Measurements from ENCODE around the gene PKP1. TPM values are rescaled to one million over a fixed set of nuclear protein-coding genes. Genes with fewer than 3 reads are reported as not detected.
A peak's percentile ranks its signal among the peaks of the same experiment; 100 is the strongest.

PKP1 gene
- total RNA-seq, 2 experiments from 2014 or later = not detected

DNA sequence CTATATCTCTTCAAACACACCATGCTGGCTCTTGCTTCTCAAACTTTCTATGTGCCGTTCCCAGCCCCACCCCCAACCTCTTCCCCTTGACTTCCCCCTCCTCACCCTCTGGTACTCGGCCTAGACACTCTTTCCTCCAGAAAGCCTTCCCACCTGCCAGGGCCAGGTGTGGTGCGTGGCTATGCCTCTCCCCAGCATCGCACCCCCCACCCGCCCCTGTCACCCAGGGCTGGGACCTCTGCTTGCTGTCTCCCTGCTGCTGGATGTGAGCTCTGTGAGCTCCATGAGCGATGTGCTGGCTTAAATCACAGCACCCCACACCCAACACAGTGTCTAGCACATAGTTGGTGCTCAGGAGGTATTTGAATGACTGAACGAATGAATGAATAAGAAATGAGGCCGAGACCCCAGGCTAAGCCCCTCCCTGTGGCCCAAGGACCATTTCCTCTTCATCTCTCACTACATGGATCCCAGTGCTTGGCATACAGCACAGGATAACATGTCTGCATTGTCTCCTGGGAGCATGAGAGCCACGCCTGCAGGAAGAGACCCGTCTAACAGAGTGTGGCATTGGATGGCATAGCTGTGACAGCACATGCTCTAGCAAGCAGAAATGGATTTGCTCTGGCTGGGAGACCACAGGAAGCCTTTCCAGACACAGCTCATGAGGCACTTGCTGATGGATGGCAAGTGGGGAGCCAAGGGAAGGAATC is 74.5 kb downstream of the PKP1 start:
- no peak overlapping the region for H3K4me3 Mint-ChIP-seq
- no peaks in the 10 kb centered on the region for H3K4me1 Mint-ChIP-seq
- H3K9me3 Mint-ChIP-seq (ENCODE audit: low read depth) = no peaks in the 10 kb centered on the region
- intact Hi-C loops (cut with DNase I, micrococcal nuclease) = no loop called here
- ATAC-seq (no peak), DNase-seq (no peak)
- H3K27me3 Mint-ChIP-seq = peaks cover 2% of the 10 kb centered on the region
- ChIA-PET CTCF (interaction anchor here (0.7 to 5.7 kb wide), 3 partner anchors 11 to 117 kb away, joined by 3 to 23 read pairs (median 5); no protein-coding TSS in a partner anchor), POLR2A (no interaction called here)
- no peaks in the 10 kb centered on the region for H3K36me3 Mint-ChIP-seq (ENCODE audit: low read depth)
- H3K27ac Mint-ChIP-seq = no peak overlapping the region

- ChIA-PET CTCF (interaction anchor here (0.7 to 5.7 kb wide), 4 partner anchors 11 to 358 kb away, joined by 3 to 23 read pairs (median 4); no protein-coding TSS in a partner anchor), POLR2A (no interaction called here)
- Mint-ChIP-seq H3K9me3 (ENCODE audit: low read depth) (no peaks in the 10 kb centered on the region), H3K4me3 (no peak overlapping the region), H3K27ac (no peak overlapping the region), H3K36me3 (ENCODE audit: low read depth) (no peaks in the 10 kb centered on the region), H3K27me3 (peaks cover 5% of the 10 kb centered on the region), H3K4me1 (no peaks in the 10 kb centered on the region)
- no peak for ATAC-seq
- no peak for DNase-seq
- intact Hi-C loops (cut with DNase I, micrococcal nuclease) = no loop called here
These were observed 75.3 kb downstream of the PKP1 start for GRCh38 chr1:201358596-201358995.

DNA sequence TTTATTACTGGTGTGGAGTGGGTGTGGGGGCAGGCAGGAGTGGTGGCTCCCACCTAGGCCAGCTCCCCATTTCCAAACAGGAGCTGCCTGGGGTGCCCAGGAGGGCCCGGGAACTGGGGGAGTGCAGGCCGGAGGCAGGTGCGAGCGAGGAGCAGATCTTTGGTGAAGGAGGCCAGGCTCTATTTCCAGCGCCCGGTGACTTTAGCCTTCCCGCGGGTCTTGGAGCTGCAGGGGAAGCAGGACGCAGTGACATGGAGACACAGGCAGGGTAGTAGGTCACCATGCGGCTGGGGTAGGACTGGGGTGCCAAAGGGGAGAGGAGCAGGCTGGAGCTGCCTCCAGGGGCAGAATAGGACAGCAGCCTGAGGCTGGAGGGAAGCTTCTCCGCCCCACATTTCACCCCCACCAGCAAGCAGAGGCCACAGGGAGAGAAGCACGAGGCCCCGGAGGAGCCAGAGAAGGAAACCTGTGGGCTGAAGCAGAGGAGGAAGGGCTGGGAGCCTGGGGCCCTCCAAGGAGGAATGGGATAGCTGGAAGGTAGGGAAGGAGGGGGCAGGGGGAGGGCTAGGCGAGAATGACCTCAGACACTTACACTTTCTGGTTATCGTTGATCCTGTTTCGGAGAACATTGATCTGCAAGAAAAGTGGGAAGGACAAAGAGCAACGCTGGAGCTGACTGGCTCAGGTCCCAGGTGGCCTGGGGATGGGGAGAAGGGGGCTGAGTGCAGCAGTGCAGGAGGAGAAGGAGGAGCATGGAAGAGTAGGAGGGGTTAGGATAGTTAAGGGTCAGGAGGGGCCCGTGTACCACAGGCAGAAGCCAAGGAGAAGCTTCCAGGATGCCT is 75.9 kb downstream of the PKP1 start:
- Mint-ChIP-seq H3K36me3 (ENCODE audit: low read depth) (no peaks in the 10 kb centered on the region), H3K4me1 (no peaks in the 10 kb centered on the region), H3K9me3 (ENCODE audit: low read depth) (no peaks in the 10 kb centered on the region), H3K27me3 (peaks cover 5% of the 10 kb centered on the region), H3K27ac (no peak overlapping the region), H3K4me3 (no peak overlapping the region)
- ATAC-seq (no peak), DNase-seq (no peak)
- ChIA-PET POLR2A (no interaction called here), CTCF (interaction anchor here (0.8 to 5.7 kb wide), 5 partner anchors 12 to 551 kb away, joined by 3 to 23 read pairs (median 3); no protein-coding TSS in a partner anchor)
- intact Hi-C loops (cut with DNase I, micrococcal nuclease) = no loop called here

- no peak overlapping the region for H3K27ac Mint-ChIP-seq
- H3K36me3 Mint-ChIP-seq (ENCODE audit: low read depth) = no peaks in the 10 kb centered on the region
- ATAC-seq (no peak), DNase-seq (no peak)
- H3K9me3 Mint-ChIP-seq (ENCODE audit: low read depth) = no peaks in the 10 kb centered on the region
- peaks cover 5% of the 10 kb centered on the region for H3K27me3 Mint-ChIP-seq
- intact Hi-C loops (cut with DNase I, micrococcal nuclease) = no loop called here
- ChIA-PET POLR2A (no interaction called here), CTCF (interaction anchor here (0.8 to 5.7 kb wide), 3 partner anchors 13 to 551 kb away, joined by 3 to 23 read pairs (median 3); no protein-coding TSS in a partner anchor)
- no peaks in the 10 kb centered on the region for H3K4me1 Mint-ChIP-seq
- no peak overlapping the region for H3K4me3 Mint-ChIP-seq
These were observed 76.5 kb downstream of the PKP1 start for GRCh38 chr1:201359873-201360210.

DNA sequence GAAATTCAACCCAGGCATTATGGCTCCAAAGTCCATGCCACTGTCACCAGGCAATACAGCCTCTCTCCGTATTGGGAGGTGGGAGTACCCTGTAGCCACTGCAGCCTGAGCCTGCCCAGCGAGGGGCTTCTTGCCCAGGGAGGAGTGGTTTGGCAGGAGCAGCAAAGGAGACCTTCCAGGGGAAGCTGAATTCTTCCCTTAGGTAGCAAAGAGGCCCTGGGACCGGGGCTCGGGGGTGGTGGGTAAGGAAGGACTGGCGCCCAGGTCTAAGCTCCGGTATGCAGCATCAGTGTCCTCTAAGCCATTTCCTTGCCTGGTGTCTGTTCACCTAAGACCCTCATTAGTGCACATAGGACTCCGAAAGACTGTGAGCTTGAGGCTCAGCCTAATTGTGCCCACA is 77.2 kb downstream of the PKP1 start:
- intact Hi-C loops (cut with DNase I, micrococcal nuclease) = no loop called here
- Mint-ChIP-seq H3K9me3 (ENCODE audit: low read depth) (no peaks in the 10 kb centered on the region), H3K27ac (no peak overlapping the region), H3K36me3 (ENCODE audit: low read depth) (no peaks in the 10 kb centered on the region), H3K4me1 (no peaks in the 10 kb centered on the region), H3K4me3 (no peak overlapping the region), H3K27me3 (peaks cover 5% of the 10 kb centered on the region)
- ATAC-seq (no peak), DNase-seq (no peak)
- CTCF ChIA-PET = interaction anchor here (0.5 to 5.7 kb wide), 6 partner anchors 13 to 833 kb away, joined by 3 to 23 read pairs (median 4); partner anchors contain the start of genes LGR6 and TNNT2
- POLR2A ChIA-PET = no interaction called here

DNA sequence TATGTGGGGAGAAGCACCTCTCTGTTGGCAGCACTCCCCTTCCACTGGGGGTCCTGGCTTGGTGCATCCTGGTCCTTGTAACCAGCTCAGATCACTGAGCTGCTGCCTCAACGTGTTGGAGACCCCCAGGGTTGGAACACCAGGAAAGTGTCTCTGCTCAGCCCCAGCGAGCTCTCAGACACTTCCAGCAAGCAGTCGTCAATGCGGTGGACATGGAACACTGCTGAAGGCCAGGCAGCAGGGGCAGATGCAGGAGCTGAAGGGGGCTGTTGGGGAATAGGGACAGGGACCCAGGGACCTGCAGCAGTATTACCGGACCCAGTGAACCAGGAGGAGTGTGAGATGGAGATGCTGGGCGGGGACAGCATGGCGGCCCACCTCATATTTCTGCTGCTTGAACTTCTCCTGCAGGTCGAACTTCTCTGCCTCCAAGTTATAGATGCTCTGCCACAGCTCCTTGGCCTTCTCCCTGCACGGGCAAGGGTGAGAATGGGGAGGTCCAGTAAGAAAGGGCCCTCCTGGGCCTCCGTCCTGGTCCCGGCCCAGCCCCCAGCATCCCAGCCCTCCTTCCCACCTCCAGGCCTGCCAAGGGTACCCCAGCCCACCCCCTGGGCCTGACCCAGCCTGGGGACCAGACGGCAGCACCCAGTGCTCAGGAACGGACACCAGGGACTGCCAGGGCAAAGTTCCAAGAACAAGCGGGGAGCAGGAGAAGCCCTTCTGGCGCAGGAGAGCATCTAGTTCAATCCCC is 77.8 kb downstream of the PKP1 start:
- no peak for ATAC-seq
- no peaks in the 10 kb centered on the region for H3K36me3 Mint-ChIP-seq (ENCODE audit: low read depth)
- no peaks in the 10 kb centered on the region for H3K9me3 Mint-ChIP-seq (ENCODE audit: low read depth)
- intact Hi-C loops (cut with DNase I, micrococcal nuclease) = loop anchor here (1.0 kb wide), 1 partner anchor 107 kb away; no protein-coding TSS in a partner anchor
- no peak for DNase-seq
- POLR2A ChIA-PET = no interaction called here
- no peaks in the 10 kb centered on the region for H3K4me1 Mint-ChIP-seq
- H3K4me3 Mint-ChIP-seq = no peak overlapping the region
- H3K27me3 Mint-ChIP-seq = peaks cover 5% of the 10 kb centered on the region
- CTCF ChIA-PET = interaction anchor here (0.6 to 5.7 kb wide), 9 partner anchors 14 to 228 kb away, joined by 3 to 23 read pairs (median 5); partner anchors contain the start of gene TNNT2
- H3K27ac Mint-ChIP-seq = no peak overlapping the region

- H3K9me3 Mint-ChIP-seq (ENCODE audit: low read depth) = no peaks in the 10 kb centered on the region
- POLR2A ChIA-PET = no interaction called here
- ATAC-seq (peak; percentile 73), DNase-seq (peak; percentile 62)
- H3K27me3 Mint-ChIP-seq = peaks cover 5% of the 10 kb centered on the region
- CTCF ChIA-PET = interaction anchor here (0.7 to 5.7 kb wide), 10 partner anchors 15 to 227 kb away, joined by 3 to 23 read pairs (median 4); partner anchors contain the start of gene TNNT2
- H3K27ac Mint-ChIP-seq = no peak overlapping the region
- H3K4me3 Mint-ChIP-seq = no peak overlapping the region
- no peaks in the 10 kb centered on the region for H3K4me1 Mint-ChIP-seq
- intact Hi-C loops (cut with DNase I, micrococcal nuclease) = loop anchor here (1.0 kb wide), 1 partner anchor 108 kb away; no protein-coding TSS in a partner anchor
- no peaks in the 10 kb centered on the region for H3K36me3 Mint-ChIP-seq (ENCODE audit: low read depth)
These were observed 78.6 kb downstream of the PKP1 start for GRCh38 chr1:201361652-201362504.

DNA sequence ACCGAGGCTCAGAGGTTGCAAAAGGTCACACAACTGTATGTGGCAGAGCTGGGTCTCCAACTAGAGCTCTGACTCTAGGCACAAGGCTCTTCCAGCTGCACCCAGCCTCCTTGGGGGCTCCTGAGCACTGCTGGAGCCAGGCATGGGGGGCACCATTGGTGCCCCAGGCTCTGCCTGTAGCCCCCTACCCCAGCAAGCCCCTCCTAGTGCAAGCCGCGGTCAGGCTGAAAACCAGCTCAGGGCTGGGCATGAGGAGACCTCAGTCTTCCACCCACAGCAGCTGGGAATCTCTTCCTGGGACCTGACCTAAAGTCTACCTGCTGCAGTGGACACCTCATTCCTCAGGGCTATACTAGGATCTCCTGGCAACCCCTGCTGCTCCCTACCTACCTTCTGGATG is 79.6 kb downstream of the PKP1 start:
- ATAC-seq (no peak), DNase-seq (no peak)
- Mint-ChIP-seq H3K27ac (no peak overlapping the region), H3K27me3 (peaks cover 9% of the 10 kb centered on the region), H3K9me3 (ENCODE audit: low read depth) (no peaks in the 10 kb centered on the region), H3K36me3 (ENCODE audit: low read depth) (no peaks in the 10 kb centered on the region), H3K4me1 (no peaks in the 10 kb centered on the region), H3K4me3 (no peak overlapping the region)
- intact Hi-C loops (cut with DNase I, micrococcal nuclease) = no loop called here
- ChIA-PET CTCF (interaction anchor here (0.8 to 5.7 kb wide), 7 partner anchors 13 to 216 kb away, joined by 3 to 23 read pairs (median 4); partner anchors contain the start of gene TNNT2), POLR2A (no interaction called here)

DNA sequence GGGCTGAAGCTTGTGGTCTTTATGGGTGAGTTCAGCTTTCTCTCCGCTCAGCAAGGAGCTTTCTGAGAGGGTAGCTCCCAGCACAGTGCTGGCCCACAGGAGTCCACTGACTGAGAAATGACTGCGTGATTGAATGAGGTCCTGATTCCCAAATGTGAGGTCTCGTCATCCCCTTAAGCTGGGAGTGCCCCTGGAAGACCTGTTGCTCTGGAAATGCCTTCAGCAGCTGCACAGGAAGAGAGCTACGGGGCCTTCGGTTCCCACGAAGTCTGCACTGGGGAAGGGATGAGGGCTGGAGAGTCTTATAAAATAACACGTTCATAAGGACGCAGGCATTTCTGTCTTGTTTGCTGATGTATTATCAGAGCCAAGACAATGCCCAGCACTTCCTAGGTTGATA is 80.2 kb downstream of the PKP1 start:
- no peaks in the 10 kb centered on the region for H3K36me3 Mint-ChIP-seq (ENCODE audit: low read depth)
- ChIA-PET POLR2A (no interaction called here), CTCF (interaction anchor here (0.6 to 4.5 kb wide), 5 partner anchors 13 to 123 kb away, joined by 3 to 22 read pairs (median 4); partner anchors contain the start of gene TNNT2)

DNA sequence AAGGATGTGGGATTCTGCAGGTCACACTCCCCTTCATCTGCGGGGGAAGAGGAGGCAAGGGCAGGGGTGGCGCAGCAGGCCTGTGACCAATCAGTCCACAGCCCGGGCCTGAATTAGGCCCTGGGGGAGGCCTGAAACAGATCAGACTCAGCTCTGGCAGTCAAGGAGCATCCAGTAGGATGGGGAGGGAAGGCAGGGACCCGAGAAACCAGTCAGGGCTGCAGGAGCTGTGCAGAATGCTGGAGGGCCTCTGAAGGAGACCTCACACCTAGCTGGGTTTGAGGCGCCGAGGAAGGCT is 81.5 kb downstream of the PKP1 start:
- intact Hi-C loops (cut with DNase I, micrococcal nuclease) = no loop called here
- Mint-ChIP-seq H3K36me3 (ENCODE audit: low read depth) (no peaks in the 10 kb centered on the region), H3K27me3 (peaks cover 13% of the 10 kb centered on the region), H3K4me1 (no peaks in the 10 kb centered on the region), H3K4me3 (no peak overlapping the region), H3K9me3 (ENCODE audit: low read depth) (no peaks in the 10 kb centered on the region), H3K27ac (no peak overlapping the region)
- no peak for DNase-seq
- ChIA-PET CTCF (interaction anchor here (4.5 kb wide), 1 partner anchor 12 kb away, joined by 22 read pairs; the partner anchor contains the start of gene TNNT2), POLR2A (no interaction called here)
- no peak for ATAC-seq

More for the DNA sequence above, 80.2 kb downstream of the PKP1 start:
- Mint-ChIP-seq H3K4me1 (no peaks in the 10 kb centered on the region), H3K4me3 (no peak overlapping the region), H3K27me3 (peaks cover 9% of the 10 kb centered on the region), H3K27ac (no peak overlapping the region), H3K9me3 (ENCODE audit: low read depth) (no peaks in the 10 kb centered on the region)
- DNase-seq = no peak
- ATAC-seq = no peak
- intact Hi-C loops (cut with DNase I, micrococcal nuclease) = no loop called here
